Measurements from ENCODE around the gene ZNF182.

GRCh38 chrX:47941423-47941822 lies 62.4 kb downstream of the ZNF182 start:
- TF ChIP-seq CTCF (IDR thresholded peaks at IDR 0.05), result no peak
- no peak for TF ChIP-seq POLR2A (IDR thresholded peaks at IDR 0.05)
